Measurements from ENCODE around the gene LEO1.

- TF ChIP-seq, protein P1, sequence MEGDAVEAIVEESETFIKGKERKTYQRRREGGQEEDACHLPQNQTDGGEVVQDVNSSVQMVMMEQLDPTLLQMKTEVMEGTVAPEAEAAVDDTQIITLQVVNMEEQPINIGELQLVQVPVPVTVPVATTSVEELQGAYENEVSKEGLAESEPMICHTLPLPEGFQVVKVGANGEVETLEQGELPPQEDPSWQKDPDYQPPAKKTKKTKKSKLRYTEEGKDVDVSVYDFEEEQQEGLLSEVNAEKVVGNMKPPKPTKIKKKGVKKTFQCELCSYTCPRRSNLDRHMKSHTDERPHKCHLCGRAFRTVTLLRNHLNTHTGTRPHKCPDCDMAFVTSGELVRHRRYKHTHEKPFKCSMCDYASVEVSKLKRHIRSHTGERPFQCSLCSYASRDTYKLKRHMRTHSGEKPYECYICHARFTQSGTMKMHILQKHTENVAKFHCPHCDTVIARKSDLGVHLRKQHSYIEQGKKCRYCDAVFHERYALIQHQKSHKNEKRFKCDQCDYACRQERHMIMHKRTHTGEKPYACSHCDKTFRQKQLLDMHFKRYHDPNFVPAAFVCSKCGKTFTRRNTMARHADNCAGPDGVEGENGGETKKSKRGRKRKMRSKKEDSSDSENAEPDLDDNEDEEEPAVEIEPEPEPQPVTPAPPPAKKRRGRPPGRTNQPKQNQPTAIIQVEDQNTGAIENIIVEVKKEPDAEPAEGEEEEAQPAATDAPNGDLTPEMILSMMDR (IDR thresholded peaks at IDR 0.05; ENCODE audit: insufficient read depth, low read length), result no peak
- TF ChIP-seq POLR2AphosphoS5 (IDR thresholded peaks at IDR 0.05; ENCODE audit: low read depth) (no peak; the same call in 1 of the 2 replicates), REST (IDR thresholded peaks at IDR 0.05; ENCODE audit: insufficient replicate concordance, low read depth) (no peak)
Observed at GRCh38 chr15:52019394-52020220, 48.0 kb upstream of the LEO1 start.
